Measurements from ENCODE around the gene TRIM63.
"Not testable (repeated sequence)": the region's sequence is repeated elsewhere in the genome, so short reads cannot be mapped to it uniquely, and the experiment has no call there.

DNA sequence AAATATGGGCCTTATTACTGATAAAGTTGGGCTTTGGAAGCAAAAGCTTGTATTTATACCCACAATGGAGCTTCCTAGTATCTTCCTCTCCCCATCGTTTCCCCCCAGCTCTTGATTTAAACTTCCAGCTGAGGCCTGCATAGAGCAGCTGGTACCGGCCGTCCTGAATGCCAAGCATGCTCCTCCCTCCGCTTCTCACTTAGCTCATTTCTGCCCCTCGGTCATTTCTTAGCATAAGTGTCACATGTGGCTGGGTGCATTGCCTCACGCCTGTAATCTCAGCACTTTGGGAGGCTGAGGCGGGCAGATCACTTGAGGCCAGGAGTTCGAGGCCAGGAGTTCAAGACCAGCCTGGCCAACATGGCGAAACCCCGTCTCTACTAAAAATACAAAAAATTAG is 32.8 kb upstream of the TRIM63 start:
- TF ChIP-seq, protein P1, sequence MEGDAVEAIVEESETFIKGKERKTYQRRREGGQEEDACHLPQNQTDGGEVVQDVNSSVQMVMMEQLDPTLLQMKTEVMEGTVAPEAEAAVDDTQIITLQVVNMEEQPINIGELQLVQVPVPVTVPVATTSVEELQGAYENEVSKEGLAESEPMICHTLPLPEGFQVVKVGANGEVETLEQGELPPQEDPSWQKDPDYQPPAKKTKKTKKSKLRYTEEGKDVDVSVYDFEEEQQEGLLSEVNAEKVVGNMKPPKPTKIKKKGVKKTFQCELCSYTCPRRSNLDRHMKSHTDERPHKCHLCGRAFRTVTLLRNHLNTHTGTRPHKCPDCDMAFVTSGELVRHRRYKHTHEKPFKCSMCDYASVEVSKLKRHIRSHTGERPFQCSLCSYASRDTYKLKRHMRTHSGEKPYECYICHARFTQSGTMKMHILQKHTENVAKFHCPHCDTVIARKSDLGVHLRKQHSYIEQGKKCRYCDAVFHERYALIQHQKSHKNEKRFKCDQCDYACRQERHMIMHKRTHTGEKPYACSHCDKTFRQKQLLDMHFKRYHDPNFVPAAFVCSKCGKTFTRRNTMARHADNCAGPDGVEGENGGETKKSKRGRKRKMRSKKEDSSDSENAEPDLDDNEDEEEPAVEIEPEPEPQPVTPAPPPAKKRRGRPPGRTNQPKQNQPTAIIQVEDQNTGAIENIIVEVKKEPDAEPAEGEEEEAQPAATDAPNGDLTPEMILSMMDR (IDR thresholded peaks at IDR 0.05; ENCODE audit: low read depth, low read length): not testable (repeated sequence)
- not testable (repeated sequence) for TF ChIP-seq POLR2A (IDR thresholded peaks at IDR 0.05; ENCODE audit: extremely low read depth, insufficient read length)
- TF ChIP-seq, protein P2, sequence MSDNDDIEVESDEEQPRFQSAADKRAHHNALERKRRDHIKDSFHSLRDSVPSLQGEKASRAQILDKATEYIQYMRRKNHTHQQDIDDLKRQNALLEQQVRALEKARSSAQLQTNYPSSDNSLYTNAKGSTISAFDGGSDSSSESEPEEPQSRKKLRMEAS (IDR thresholded peaks at IDR 0.05; ENCODE audit: low read depth, low read length): not testable (repeated sequence)
